Measurements from ENCODE around the gene GPRC5C. TPM values are rescaled to one million over a fixed set of nuclear protein-coding genes. Genes with fewer than 3 reads are reported as not detected.

GPRC5C gene
- total and polyA plus RNA-seq, 2 of the 13 experiments (the other 11 are each of a cell fraction or from before 2014, with no cell fraction given): 85.6 to 300 TPM

DNA sequence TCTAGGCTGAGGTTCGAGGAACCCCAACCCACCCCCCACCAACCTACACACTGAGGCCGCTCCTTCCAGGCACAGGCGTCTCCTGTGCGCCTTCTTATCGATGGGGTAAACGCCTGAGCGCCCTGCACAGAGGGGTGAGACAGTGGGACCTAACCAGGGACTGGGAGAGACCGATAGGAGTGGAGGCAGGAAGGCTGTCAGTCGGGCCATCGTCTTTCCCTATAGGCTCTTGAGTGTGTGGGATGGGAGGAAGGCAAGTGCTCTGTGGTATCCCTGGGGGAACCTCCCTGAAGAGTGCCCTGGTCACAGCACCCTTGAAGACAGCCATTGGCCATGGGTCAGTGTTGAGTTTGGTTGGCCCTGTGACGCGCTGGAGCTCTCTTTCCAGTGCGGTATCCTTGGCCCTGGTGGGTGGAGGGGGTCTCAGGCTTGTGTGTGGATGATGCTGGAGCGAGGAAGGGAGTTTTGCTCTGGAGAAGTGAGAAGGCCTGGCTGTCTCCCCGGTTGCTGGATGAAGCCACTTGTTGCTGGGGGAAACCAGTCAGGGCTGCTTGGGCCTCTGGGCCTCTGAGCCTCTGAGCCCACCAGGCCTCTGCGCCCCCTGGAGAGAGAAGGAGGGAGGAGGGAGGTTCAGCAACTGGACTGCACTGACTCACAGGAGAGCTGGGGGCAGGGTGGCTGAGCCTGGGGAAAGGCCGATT is 1.7 kb downstream of the GPRC5C start (continued):
- TF ChIP-seq ZFP82 (CRISPR knock-in tag; IDR thresholded peaks at IDR 0.05; ENCODE audit: borderline replicate concordance) (no peak), SOX6 (IDR thresholded peaks at IDR 0.05) (no peak), SOX6 (CRISPR knock-in tag; IDR thresholded peaks at IDR 0.05) (peak; percentile 24; the same call in 1 of the 2 replicates), RXRA (CRISPR knock-in tag; IDR thresholded peaks at IDR 0.05) (peak; percentile 37; the same call in 1 of the 2 replicates), TARDBP (CRISPR knock-in tag; IDR thresholded peaks at IDR 0.05) (peak; percentile 8; the same call in 1 of the 2 replicates), GATAD2A (CRISPR knock-in tag; IDR thresholded peaks at IDR 0.05) (peak; percentile 42; the same call in 1 of the 2 replicates), RFXANK (CRISPR knock-in tag; IDR thresholded peaks at IDR 0.05) (0 out of 2 replicates have a peak, but pooled peaks have one; percentile 71), BORCS8-MEF2B (CRISPR knock-in tag; IDR thresholded peaks at IDR 0.05) (peak; percentile 51; the same call in 1 of the 2 replicates), ZNF331 (CRISPR knock-in tag; IDR thresholded peaks at IDR 0.05) (no peak)
- TF ChIP-seq, protein P1, sequence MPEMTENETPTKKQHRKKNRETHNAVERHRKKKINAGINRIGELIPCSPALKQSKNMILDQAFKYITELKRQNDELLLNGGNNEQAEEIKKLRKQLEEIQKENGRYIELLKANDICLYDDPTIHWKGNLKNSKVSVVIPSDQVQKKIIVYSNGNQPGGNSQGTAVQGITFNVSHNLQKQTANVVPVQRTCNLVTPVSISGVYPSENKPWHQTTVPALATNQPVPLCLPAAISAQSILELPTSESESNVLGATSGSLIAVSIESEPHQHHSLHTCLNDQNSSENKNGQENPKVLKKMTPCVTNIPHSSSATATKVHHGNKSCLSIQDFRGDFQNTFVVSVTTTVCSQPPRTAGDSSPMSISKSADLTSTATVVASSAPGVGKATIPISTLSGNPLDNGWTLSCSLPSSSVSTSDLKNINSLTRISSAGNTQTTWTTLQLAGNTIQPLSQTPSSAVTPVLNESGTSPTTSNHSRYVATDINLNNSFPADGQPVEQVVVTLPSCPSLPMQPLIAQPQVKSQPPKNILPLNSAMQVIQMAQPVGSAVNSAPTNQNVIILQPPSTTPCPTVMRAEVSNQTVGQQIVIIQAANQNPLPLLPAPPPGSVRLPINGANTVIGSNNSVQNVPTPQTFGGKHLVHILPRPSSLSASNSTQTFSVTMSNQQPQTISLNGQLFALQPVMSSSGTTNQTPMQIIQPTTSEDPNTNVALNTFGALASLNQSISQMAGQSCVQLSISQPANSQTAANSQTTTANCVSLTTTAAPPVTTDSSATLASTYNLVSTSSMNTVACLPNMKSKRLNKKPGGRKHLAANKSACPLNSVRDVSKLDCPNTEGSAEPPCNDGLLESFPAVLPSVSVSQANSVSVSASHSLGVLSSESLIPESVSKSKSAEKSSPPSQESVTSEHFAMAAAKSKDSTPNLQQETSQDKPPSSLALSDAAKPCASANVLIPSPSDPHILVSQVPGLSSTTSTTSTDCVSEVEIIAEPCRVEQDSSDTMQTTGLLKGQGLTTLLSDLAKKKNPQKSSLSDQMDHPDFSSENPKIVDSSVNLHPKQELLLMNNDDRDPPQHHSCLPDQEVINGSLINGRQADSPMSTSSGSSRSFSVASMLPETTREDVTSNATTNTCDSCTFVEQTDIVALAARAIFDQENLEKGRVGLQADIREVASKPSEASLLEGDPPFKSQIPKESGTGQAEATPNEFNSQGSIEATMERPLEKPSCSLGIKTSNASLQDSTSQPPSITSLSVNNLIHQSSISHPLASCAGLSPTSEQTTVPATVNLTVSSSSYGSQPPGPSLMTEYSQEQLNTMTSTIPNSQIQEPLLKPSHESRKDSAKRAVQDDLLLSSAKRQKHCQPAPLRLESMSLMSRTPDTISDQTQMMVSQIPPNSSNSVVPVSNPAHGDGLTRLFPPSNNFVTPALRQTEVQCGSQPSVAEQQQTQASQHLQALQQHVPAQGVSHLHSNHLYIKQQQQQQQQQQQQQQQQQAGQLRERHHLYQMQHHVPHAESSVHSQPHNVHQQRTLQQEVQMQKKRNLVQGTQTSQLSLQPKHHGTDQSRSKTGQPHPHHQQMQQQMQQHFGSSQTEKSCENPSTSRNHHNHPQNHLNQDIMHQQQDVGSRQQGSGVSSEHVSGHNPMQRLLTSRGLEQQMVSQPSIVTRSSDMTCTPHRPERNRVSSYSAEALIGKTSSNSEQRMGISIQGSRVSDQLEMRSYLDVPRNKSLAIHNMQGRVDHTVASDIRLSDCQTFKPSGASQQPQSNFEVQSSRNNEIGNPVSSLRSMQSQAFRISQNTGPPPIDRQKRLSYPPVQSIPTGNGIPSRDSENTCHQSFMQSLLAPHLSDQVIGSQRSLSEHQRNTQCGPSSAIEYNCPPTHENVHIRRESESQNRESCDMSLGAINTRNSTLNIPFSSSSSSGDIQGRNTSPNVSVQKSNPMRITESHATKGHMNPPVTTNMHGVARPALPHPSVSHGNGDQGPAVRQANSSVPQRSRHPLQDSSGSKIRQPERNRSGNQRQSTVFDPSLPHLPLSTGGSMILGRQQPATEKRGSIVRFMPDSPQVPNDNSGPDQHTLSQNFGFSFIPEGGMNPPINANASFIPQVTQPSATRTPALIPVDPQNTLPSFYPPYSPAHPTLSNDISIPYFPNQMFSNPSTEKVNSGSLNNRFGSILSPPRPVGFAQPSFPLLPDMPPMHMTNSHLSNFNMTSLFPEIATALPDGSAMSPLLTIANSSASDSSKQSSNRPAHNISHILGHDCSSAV (CRISPR knock-in tag; IDR thresholded peaks at IDR 0.05; ENCODE audit: borderline replicate concordance): no peak
- TF ChIP-seq, protein P2, sequence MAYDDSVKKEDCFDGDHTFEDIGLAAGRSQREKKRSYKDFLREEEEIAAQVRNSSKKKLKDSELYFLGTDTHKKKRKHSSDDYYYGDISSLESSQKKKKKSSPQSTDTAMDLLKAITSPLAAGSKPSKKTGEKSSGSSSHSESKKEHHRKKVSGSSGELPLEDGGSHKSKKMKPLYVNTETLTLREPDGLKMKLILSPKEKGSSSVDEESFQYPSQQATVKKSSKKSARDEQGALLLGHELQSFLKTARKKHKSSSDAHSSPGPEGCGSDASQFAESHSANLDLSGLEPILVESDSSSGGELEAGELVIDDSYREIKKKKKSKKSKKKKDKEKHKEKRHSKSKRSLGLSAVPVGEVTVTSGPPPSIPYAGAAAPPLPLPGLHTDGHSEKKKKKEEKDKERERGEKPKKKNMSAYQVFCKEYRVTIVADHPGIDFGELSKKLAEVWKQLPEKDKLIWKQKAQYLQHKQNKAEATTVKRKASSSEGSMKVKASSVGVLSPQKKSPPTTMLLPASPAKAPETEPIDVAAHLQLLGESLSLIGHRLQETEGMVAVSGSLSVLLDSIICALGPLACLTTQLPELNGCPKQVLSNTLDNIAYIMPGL (CRISPR knock-in tag; IDR thresholded peaks at IDR 0.05; ENCODE audit: borderline replicate concordance in 1 of 2, low read depth in 1 of 2): peak; percentile 56 to 91
- TF ChIP-seq, protein P3, sequence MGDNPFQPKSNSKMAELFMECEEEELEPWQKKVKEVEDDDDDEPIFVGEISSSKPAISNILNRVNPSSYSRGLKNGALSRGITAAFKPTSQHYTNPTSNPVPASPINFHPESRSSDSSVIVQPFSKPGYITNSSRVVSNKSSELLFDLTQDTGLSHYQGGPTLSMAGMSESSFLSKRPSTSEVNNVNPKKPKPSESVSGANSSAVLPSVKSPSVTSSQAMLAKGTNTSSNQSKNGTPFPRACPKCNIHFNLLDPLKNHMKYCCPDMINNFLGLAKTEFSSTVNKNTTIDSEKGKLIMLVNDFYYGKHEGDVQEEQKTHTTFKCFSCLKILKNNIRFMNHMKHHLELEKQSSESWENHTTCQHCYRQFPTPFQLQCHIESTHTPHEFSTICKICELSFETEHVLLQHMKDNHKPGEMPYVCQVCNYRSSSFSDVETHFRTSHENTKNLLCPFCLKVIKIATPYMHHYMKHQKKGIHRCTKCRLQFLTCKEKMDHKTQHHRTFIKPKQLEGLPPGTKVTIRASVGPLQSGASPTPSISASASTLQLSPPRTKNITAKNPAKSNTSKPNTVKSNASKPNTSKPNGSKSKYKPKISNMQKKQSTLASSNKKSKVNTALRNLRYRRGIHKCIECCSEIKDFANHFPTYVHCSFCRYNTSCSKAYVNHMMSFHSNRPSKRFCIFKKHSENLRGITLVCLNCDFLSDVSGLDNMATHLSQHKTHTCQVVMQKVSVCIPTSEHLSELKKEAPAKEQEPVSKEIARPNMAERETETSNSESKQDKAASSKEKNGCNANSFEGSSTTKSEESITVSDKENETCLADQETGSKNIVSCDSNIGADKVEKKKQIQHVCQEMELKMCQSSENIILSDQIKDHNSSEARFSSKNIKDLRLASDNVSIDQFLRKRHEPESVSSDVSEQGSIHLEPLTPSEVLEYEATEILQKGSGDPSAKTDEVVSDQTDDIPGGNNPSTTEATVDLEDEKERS (CRISPR knock-in tag; IDR thresholded peaks at IDR 0.05): no peak
- TF ChIP-seq, protein P4, sequence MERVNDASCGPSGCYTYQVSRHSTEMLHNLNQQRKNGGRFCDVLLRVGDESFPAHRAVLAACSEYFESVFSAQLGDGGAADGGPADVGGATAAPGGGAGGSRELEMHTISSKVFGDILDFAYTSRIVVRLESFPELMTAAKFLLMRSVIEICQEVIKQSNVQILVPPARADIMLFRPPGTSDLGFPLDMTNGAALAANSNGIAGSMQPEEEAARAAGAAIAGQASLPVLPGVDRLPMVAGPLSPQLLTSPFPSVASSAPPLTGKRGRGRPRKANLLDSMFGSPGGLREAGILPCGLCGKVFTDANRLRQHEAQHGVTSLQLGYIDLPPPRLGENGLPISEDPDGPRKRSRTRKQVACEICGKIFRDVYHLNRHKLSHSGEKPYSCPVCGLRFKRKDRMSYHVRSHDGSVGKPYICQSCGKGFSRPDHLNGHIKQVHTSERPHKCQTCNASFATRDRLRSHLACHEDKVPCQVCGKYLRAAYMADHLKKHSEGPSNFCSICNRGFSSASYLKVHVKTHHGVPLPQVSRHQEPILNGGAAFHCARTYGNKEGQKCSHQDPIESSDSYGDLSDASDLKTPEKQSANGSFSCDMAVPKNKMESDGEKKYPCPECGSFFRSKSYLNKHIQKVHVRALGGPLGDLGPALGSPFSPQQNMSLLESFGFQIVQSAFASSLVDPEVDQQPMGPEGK (CRISPR knock-in tag; IDR thresholded peaks at IDR 0.05): peak; percentile 52; the same call in 1 of the 2 replicates

Data from HepG2 (cell line).